Lung (tissue), 12 donors: Measurements from ENCODE around the gene SLC12A8. TPM values are rescaled to one million over a fixed set of nuclear protein-coding genes. Genes with fewer than 3 reads are reported as not detected.
A peak's percentile ranks its signal among the peaks of the same experiment; 100 is the strongest.

ENCODE experiments used
- ATAC-seq: fragments of 200-7000 bp; cut with Tn5 transposase; one replicate; pipeline ENCODE4 v1.9.1; 2020; ENCODE audit warnings: moderate number of reproducible peaks; ENCODE audit not compliant: insufficient read depth, low FRiP score
- DNase-seq, 3 donors: peaks; one replicate each; pipeline ENCODE4 v3.0.0-alpha.2; 2013 to 2017
- H3K27ac ChIP-seq, 2 donors: one replicate each; pipeline ENCODE4 v1.5.1; 2013; ENCODE audit warnings: mild to moderate bottlenecking in 2 of 2, moderate library complexity in 2 of 2, control low read depth in 1 of 2, inconsistent platforms in 1 of 2, low read depth in 1 of 2, low read length in 1 of 2
- H3K27me3 ChIP-seq, 3 donors: one replicate each; pipeline ENCODE4 v1.5.1; 2013; ENCODE audit warnings: low read length in 2 of 3; ENCODE audit not compliant: control insufficient read depth in 3 of 3, insufficient read depth in 3 of 3
- H3K36me3 ChIP-seq, 4 donors: one replicate each; pipeline ENCODE4 v1.5.1; 2013; ENCODE audit warnings: low read length in 4 of 4, mild to moderate bottlenecking in 1 of 4, moderate library complexity in 1 of 4; ENCODE audit not compliant: control insufficient read depth in 4 of 4, insufficient read depth in 4 of 4
- H3K4me1 ChIP-seq, 5 donors: one replicate each; pipeline ENCODE4 v1.5.1; 2013; ENCODE audit warnings: low read length in 5 of 5, mild to moderate bottlenecking in 2 of 5, moderate library complexity in 1 of 5; ENCODE audit not compliant: control insufficient read depth in 5 of 5, insufficient read depth in 5 of 5
- H3K4me3 ChIP-seq: one replicate; pipeline ENCODE4 v1.5.1; 2013; ENCODE audit warnings: mild to moderate bottlenecking, control low read depth, moderate library complexity
- H3K9ac ChIP-seq, 2 donors: one replicate each; pipeline ENCODE4 v1.5.1; 2013; ENCODE audit warnings: low read length in 2 of 2, control low read depth in 1 of 2; ENCODE audit not compliant: insufficient read depth in 1 of 2
- H3K9me3 ChIP-seq, 4 donors: one replicate each; pipeline ENCODE4 v1.5.1; 2013; ENCODE audit warnings: low read length in 3 of 4, mild to moderate bottlenecking in 1 of 4, moderate library complexity in 1 of 4; ENCODE audit not compliant: control insufficient read depth in 4 of 4, insufficient read depth in 3 of 4
- WGBS, 2 donors: extraction: QIAGEN DNeasy Blood & Tissue Kit; methylation state at CpG; one replicate each; pipeline ENCODE4 v1.1.7; 2013; 5-methylcytosine and 5-hydroxymethylcytosine counted together
- polyA plus RNA-seq, 2 donors: library from polyadenylated mRNA; stranded (reverse); fragments of 200-250 nt; gene quantifications; one replicate each; pipeline ENCODE4 v1.2.1, GENCODE V29; 2013
- total RNA-seq, 2 donors: library from RNA; depleted of rRNA in 1 of 2; stranded (reverse); fragments of >200 nt in 1 of 2; gene quantifications; one replicate each; pipeline ENCODE4 v1.2.1, GENCODE V29; 2014 to 2021
- TF ChIP-seq, protein P1 (sequence below): IDR thresholded peaks from 2 replicates; pipeline ENCODE4 v1.5.1; 2012; ENCODE audit warnings: mild to moderate bottlenecking; ENCODE audit errors: control extremely low read depth, extremely low read depth
- donor health status: control.
- donor health status: control.
- donor health status: Bipolar disorder and iron deficiency.
- donor health status: healthy.
- donor health status: DM: yes; HTN: yes; CAD: no.

Gene SLC12A8
- total and polyA plus RNA-seq, 4 donors = 3.1 to 9.8 (median 5.8) TPM

DNA sequence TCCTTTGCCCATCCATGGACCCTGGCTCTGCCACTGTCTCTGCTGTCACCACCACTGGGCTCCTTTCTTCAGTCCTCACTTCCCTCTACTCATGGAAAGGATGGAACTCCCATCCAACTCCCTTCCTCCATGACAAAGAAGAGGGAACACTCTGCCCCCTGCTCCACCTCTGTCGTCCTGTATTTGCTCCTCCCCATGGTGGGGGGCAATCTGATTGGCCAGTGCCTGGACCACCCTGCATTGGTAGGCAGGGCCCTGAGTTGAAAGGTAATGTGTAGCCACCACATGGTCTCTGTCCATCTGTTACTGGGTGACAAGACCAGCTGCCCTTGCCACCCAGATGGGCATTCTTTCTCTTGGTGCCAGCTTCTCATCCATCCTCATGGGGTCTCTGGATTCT, 136.1 kb downstream of the SLC12A8 start:
- Histone ChIP-seq H3K27me3 (no peaks in the 10 kb centered on the region), H3K4me1 (peaks cover 0 to 9% (median 6%) of the 10 kb centered on the region in 5 donors), H3K27ac (no peak overlapping the region), H3K36me3 (no peaks in the 10 kb centered on the region), H3K9ac (no peak overlapping the region), H3K9me3 (no peaks in the 10 kb centered on the region), H3K4me3 (no peak overlapping the region)
- DNase-seq (no peak), ATAC-seq (no peak)
- WGBS, 2 donors = 73 to 80% methylated on average over 1 of the region's 1 CpG
- TF ChIP-seq, protein P1, sequence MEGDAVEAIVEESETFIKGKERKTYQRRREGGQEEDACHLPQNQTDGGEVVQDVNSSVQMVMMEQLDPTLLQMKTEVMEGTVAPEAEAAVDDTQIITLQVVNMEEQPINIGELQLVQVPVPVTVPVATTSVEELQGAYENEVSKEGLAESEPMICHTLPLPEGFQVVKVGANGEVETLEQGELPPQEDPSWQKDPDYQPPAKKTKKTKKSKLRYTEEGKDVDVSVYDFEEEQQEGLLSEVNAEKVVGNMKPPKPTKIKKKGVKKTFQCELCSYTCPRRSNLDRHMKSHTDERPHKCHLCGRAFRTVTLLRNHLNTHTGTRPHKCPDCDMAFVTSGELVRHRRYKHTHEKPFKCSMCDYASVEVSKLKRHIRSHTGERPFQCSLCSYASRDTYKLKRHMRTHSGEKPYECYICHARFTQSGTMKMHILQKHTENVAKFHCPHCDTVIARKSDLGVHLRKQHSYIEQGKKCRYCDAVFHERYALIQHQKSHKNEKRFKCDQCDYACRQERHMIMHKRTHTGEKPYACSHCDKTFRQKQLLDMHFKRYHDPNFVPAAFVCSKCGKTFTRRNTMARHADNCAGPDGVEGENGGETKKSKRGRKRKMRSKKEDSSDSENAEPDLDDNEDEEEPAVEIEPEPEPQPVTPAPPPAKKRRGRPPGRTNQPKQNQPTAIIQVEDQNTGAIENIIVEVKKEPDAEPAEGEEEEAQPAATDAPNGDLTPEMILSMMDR = no peak

DNA sequence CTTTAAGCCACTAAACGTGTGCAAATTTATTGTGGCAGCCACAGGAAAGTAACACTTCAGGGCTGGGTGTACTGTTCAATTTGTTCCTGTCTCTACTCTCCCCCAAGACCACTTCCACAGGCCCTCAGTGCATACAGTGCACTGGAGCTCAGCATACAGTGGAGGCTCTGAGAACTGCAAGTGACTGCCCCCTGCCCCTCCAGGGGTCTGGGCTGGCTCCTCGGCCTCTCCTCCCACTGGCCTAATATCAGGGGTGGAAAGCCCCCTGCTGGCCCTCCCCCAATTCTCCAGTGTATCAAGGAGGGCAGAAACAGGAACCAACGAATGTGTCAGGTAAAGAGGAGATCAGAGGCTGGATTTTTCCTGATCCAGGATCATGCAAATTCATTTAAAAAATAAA, 136.8 kb downstream of the SLC12A8 start:
- DNase-seq = no peak
- Histone ChIP-seq H3K9me3 (no peaks in the 10 kb centered on the region), H3K4me1 (peaks cover 0 to 9% (median 6%) of the 10 kb centered on the region in 5 donors), H3K9ac (no peak overlapping the region), H3K4me3 (no peak overlapping the region), H3K27ac (no peak overlapping the region), H3K36me3 (no peaks in the 10 kb centered on the region), H3K27me3 (no peaks in the 10 kb centered on the region)
- 68 to 72% methylated on average over 3 of the region's 3 CpGs for WGBS, 2 donors
- TF ChIP-seq, protein P1 = no peak
- ATAC-seq = no peak

DNA sequence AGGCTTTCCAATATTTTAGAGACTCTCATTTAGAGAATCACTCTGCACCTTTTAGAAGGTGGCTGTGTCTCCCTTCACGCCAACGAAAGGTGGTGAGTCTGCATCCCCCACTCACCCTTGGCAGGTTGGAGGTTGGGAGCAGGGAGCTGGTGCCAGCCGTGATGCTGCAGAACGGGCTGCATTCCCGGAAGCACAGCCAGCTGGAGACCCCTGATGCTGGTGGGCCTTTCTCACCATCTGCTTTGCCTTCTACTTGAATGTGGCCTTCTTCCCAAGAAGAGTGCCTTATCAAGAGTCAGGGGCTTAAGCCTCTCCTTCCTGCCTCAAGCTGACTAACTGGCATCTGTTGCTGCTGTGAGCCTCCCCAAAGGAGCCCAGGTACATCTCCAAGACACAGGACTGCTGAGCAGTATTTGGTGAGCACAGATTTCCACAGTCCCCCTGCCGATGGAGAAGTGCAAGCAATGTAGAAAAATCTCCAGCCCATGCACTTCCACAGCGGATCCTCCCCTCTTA, 139.1 kb downstream of the SLC12A8 start:
- ATAC-seq (no peak), DNase-seq (peak in 2 of 3 donors; percentile 49 to 63)
- Histone ChIP-seq H3K27me3 (no peaks in the 10 kb centered on the region), H3K27ac (no peak overlapping the region), H3K4me1 (peaks cover 0 to 9% (median 6%) of the 10 kb centered on the region in 5 donors), H3K36me3 (no peaks in the 10 kb centered on the region), H3K9me3 (no peaks in the 10 kb centered on the region), H3K9ac (no peak overlapping the region), H3K4me3 (no peak overlapping the region)
- TF ChIP-seq, protein P1 = no peak
- WGBS, 2 donors = 90 to 94% methylated on average over 7 of the region's 7 CpGs
